NCI-H748 (cell line): Measurements from ENCODE around the gene COL8A2.
A peak's percentile ranks its signal among the peaks of the same experiment; 100 is the strongest.

Source experiments
- DNase-seq: peaks from one replicate; lab custom pipeline; 2025; ENCODE audit not compliant: unreplicated experiment; lab: John Stamatoyannopoulos, UW

Gene COL8A2

DNA sequence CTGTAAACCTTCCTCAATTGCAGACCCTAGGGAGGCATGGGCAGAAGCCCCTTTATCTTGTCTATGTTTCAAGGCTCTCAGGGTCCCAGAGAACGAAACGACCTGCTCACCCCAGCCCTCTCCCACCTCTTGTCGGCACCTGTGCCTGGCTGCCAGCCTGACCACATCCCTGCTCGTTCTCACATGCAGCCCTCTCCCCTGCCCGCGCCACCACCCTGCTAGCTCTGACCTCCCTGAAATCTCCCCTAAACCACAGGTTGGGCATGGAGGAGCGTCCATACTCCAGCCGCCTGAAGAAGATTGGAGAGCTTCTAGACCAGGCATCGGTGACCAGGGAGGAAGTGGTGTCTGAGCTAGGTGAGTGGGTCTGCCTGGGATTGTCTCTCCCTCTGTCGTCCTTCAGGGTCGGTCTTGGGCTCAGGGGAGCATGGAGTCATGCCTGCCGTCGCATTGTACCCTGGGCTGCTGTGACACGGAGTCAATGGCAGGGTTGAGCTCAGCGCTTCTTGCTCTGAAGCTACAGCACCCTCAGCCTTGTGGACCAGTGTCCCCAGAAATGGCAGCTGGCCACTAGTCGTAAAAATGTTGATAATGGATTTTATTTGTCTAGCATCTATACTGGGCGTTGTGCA, 32.7 kb downstream of the COL8A2 start:
- no peak for DNase-seq

DNA sequence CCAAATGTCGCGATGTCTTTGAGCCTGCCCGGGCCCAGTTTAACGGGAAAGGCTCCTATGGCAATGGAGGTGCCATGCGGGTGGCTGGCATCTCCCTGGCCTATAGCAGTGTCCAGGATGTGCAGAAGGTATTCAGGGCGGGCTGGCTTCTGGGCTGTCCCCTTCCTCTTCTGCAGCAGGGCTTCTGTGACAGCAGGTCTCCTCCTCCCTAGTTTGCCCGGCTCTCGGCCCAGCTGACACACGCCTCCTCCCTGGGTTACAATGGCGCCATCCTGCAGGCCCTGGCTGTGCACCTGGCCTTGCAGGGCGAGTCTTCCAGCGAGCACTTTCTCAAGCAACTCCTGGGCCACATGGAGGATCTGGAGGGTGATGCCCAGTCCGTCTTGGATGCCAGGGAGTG, 33.3 kb downstream of the COL8A2 start:
- DNase-seq = no peak

DNA sequence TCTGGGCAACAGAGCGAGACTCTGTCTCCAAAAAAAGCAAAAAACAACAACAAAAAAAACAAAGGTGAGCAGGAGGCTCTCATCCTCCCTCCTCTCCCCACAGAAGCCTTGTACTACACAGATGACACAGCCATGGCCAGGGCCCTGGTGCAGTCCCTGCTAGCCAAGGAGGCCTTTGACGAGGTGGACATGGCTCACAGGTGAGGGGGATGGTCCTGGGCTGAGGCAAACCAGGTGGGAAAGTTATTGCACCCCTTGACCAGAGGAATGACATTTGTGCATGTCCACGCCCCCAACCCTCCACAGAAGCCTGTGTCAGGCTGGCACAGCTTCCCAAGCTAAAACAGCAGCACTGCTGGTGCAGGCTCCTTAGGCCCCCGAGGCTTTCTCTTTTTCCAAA, 33.9 kb downstream of the COL8A2 start:
- no peak for DNase-seq

DNA sequence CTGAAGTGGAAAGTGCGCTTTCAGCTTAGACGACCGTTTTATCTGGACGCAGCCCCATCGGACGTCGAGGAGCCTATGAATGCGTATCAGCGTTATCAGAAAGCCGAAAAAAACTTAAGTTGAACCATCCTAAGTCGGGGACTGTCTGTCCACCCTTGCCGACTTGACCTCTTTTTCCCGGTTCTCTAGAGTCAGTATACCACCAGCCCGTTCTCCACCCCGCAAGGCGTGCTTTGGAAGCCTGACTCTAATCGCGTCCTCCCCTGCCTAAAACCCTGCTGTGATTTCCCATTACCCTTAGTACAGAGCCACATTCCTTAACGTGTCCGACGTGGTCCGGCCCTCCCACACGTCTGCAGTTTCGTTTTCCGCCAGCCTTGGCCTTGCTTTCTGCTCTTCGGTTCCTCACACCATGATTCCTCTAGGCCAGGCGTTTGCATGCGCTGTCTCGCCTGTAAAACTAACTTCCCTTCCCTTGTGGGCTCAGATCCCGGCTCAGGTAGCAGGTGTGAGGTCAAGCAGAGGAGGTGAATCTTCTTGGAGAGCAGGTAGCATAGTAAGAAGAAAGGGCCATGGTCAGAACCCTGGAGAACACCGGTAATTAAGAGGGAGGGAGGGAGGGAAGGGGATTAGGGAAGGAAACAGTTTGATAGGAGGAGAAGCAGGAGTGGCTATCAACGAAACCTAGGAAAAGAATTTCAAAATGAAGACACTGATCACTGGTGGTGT, 35.5 kb downstream of the COL8A2 start:
- peak; percentile 26 for DNase-seq

DNA sequence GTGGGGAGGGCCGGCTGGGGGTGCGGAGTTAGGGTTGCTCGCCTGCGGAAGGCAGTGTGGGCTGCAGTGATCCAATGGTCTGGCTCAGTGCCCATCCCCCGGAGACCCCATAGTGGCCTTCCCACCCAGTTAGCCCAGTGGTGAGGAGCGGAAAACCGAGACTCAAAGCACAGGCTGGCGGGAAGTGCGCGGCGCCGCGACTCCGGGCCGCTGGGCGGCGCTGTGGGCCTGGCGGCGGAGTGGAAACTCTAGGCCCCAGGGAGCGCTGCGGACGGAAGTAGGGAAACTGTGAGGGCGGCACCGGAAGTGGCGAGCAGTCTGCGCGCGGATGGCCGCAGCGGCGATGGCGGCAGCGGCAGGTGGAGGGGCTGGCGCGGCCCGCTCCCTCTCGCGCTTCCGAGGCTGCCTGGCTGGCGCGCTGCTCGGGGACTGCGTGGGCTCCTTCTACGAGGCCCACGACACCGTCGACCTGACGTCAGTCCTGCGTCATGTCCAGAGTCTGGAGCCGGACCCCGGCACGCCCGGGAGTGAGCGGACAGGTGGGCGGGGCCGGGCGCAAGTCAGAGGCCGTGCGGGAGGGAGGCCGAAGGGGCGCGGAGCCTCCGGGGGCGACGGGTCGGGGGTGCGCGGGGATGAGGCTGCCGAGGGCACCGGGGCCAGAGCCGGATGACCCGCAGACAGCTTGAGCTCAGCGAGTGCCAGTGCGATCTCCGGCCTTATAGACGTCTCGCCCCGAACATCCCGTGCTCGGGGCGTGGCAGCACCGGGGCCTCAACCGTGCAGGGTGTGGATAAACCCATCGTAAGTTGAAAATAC, 36.2 kb downstream of the COL8A2 start, which contains the start of gene ADPRS:
Gene ADPRS (plus strand): TSS at position 316 of the 816 bp plus-strand sequence. CDS start 13 bp downstream, at position 329.
- DNase-seq = peak; percentile 86

DNA sequence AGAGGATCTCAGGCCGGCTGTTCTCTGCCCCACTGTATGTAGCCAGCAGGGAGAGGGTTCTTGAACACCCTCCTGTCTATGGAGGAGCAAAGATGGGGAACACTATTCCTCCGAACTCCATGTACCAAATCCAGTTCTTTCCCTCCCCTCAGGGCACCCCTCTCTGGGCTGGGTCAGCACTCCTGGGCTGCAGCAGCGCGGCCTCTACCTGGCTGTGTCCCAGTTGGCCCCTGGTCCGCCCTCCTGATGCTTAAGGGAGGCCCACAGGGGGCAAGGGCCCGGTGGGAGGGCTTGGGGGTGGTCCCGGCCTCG, 36.8 kb downstream of the COL8A2 start:
- no peak for DNase-seq

DNA sequence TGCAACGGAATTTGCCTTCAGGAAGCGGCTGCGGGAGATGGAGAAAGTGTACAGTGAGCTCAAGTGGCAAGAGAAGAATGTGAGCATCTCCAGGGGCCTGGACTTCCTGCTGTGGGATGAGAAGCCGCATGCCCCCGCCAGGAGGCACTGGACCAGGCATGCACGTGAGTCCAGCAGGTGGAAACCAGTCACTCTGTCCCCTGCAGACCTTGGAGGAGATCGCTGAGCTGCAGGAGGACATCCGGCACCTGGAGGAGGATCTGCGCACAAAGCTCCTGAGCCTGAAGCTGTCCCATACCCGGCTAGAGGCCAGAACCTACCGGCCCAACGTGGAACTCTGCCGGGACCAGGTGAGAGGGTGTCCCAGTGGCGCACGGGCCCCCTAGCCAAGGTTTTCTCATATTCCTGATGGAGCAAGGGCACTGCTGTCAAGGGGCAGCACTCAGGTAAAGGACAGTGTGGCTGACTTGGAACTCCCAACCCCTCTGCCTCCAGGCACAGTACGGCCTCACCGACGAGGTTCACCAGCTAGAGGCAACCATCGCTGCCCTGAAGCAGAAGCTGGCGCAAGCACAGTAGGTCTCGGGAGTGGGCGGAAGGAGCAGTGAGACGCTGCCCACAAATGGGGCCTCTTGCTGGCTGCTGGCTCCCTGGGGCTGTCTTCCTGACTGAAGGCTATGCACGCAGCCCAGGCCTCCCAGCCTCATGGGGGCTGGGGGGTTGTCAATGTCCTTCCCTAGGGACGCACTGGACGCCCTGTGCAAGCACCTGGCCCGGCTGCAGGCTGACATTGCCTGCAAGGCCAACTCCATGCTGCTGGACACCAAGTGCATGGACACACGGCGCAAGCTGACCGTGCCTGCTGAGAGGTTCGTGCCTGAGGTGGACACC, 37.5 kb downstream of the COL8A2 start:
- no peak for DNase-seq

DNA sequence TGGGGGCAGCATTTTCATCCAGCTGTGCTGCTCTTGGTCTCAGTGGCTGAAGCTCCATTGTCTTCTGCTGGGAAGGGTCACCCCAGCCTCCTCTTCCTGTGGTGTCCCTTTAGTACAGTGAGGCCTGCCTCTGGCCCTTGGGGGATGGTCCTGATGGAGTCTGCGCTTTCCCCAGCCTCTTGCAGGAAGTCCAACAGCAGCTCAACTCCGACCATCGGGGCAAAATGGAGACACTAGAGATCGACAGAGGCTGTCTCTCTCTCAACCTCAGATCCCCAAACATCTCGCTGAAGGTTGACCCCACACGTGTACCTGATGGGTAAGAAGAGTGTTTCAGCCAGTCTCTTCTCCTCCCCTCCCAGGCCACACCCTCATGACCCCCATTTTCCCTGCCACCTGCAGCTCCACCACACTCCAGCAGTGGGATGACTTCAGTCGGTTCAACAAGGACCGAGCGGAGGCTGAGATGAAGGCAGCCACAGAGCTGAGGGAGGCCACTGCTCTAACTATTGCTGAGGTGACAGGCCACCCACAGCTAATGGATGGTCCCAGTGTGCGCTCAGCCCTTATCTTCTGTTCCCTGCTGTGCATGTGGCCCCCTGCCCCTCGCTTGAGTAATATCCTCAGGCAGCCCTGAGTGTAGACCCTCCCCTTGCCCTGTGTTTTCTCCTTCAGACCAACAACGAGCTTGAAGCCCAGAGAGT, 38.3 kb downstream of the COL8A2 start:
- DNase-seq = no peak

DNA sequence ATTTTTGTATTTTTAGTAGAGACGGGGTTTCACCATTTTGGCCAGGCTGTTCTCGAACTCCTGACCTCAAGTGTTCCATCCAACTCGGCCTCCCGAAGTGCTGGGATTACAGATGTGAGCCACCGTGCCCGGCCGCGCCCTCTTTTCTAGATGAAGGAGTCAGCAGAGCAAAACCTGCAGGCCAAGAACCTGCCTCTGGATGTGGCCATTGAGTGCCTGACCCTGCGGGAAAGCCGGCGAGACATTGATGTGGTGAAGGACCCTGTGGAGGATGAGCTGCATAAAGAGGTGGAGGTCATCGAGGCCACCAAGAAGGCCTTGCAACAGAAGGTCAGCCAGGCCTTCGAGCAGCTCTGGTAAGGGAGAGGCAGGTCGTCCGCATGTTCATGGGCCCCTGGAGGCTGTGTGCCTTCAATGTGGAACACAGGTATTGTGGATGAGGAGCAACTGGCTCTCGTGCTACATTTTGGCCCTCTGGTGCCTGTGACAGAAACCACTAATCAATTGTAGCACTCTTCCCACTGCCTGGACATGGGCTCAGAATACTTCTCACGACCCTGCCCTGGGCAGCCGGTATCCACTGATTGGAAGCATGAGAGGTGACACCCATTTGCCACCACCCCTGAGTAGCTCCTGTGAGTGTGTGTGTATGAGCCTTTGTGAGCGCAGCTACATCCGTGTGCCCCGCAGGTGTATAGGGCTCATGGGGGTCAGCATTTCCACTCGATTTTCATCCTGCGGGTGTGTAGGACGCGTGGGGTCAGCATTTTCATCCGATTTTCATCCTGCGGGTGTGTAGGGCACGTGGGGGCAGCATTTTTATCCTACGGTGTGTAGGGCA, 39.1 kb downstream of the COL8A2 start:
- DNase-seq = no peak

DNA sequence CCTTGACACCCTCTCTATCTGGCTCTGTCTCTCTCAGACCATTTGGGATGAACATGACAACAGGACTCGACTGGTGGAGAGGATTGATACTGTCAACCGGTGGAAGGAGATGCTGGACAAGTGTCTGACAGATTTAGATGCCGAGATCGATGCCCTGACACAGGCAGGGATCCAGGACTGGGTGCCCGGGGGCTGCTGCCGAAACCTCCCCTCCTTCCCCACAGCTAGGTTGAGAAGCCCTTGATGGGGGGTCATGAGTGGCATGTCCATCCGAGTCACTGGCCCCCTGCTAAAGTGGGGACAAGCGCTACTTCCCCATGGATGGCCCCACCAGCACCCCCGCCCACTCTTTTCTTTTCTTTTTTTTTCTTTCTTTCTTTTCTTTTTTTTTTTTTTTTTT, 39.9 kb downstream of the COL8A2 start:
- no peak for DNase-seq

DNA sequence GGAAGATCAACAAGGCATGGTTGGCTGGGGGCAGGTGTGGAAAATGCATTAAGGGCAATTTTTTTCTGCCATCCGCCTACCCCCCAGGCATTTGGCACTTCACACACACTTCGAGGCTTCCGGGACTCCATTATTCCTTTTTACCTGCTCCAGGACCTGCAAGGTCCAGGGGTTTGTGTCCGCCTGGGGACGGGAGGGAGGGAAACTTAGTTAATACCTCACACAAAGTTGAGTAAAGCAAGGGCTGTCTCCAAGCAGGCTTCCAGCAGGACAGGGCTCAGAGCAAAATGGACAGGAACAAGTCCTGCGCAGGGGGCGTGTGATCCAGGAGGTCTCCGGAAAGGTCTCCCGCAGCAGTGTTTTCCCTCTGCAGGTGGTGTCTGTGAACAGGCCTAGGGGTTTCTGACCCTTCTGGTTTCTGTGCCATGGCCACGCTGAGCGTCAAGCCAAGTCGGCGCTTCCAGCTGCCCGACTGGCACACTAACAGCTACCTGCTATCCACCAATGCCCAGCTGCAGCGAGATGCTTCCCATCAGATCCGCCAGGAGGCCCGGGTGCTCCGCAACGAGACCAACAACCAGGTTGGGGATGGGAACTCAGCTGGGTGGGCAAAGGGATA, 40.4 kb downstream of the COL8A2 start:
- peak; percentile 34 for DNase-seq

DNA sequence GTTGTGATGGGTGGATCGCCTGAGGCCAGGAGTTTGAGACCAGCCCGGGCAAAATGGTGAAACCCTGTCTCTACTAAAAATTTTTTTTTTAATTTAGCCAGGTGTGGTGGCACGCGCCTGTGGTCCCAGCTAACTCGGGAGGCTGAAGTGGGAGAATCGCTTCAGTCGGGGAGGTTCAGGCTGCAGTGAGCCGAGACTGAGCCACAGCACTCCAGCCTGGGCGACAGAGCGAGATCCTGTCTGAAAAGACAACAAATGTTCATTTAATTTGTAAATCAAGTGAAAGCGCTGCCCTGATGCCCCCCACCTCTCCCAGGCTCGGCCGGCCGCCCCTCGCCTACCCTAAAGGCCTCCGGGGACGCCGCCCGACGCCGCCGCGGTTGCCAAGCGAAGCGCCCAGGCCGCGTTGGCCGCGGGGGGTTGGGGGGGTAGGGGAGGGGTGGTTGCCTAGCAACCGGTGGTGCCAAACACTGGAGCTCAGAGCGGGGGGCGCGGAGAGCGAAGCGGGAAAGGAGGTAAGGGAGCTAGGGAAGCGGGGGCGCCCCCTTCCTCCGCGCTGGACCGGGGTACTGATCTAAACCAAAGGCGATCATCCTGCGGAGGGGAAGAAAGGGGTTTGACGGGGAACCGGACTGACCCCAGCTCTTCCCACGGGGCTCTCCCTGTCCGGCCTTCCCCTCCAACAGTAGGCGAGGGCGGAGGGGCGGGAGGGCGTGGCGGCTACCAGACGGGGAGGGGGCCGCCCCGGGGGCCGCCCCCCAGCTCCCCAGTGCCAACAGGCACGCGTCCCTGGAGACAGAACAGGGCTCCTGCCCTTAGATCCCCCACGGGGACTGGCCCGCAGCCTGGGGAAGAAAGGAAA, 41.2 kb downstream of the COL8A2 start, which contains the start of gene TEKT2:
Gene TEKT2 (plus strand): TSS at position 460 of the 862 bp plus-strand sequence. CDS start 828 bp downstream, outside the sequence.
- DNase-seq = peak; percentile 85

DNA sequence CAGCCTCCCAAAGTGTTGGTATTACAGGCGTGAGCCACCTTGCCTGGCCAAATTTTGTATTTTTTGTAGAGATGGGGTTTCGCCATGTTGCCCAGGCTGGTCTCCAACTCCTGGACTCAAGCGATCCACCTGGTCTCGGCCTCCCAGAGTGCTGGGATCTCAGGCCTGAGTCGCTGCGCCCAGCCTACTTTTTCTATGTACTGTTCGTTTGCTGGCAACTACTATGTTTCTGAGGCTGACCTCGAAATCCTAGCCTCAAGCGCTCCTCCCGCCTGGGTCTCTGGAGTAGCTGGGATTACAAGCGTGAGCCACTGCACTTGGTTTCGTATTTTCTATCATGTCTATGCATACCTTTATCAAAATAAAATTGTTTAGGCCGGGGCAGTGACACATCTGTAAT, 41.8 kb downstream of the COL8A2 start:
- no peak for DNase-seq

DNA sequence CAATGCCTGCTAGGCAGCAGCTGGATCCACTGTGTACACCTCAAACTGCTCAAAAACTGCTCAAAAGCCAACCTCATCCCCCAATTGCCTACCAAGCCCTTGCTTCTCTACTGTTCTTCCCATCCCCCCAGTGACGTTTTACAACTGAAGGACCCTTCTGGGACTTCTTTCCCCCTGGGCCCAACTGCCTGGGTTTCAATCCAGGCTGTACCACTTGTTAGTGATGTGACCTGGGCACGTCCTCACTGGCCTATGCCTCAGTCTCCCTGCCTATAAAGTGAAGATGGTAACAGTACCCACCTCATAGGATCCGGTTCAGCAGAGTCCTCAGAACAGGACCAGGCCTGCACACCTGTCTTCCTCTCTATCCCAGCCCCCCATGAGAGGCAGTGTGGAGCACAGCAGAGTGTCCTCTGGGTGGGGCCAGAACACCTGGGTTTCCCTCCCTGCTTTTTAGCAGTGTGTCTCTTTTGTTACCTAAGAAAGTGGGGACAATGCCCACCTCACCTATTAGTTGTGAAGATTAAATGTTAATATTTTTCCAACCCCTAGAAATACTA, 43.0 kb downstream of the COL8A2 start:
- DNase-seq = no peak

DNA sequence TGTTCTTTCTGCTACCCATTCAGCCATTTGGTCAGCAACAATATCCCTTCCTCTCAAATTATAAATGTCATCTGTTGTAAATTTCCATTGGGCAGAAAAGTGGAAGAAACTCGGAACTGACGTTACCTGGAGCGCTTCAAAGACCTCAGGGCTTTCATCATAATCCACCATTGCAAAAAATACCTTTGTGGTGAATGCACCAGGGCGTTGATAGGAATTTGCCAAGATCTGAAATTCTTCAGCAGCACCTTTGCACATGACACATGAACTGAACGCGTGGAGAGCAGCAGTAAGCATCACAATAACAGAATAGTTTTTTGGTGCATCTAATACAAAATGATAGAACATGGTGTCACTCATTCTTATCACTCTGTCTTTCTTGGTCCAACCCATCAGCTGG, 44.2 kb downstream of the COL8A2 start:
- DNase-seq = no peak

DNA sequence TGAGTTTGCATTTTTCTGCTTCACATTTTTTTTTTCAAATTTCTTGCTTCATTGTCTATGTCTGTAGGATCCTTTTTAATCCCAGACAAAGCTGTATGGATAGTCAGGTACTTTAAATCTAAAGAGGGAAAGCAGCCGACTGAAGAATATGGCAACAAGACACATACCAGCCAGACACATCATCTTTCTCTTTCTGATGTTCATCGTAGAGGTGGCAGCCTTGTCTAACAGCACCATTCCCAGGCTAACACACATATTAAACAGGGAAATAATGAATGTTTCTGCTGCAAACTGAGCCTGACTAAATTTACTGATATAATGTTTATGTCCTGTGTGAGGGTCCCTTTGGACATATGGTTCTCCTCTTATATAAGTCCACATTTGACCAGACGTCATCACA, 44.8 kb downstream of the COL8A2 start:
- DNase-seq = no peak

DNA sequence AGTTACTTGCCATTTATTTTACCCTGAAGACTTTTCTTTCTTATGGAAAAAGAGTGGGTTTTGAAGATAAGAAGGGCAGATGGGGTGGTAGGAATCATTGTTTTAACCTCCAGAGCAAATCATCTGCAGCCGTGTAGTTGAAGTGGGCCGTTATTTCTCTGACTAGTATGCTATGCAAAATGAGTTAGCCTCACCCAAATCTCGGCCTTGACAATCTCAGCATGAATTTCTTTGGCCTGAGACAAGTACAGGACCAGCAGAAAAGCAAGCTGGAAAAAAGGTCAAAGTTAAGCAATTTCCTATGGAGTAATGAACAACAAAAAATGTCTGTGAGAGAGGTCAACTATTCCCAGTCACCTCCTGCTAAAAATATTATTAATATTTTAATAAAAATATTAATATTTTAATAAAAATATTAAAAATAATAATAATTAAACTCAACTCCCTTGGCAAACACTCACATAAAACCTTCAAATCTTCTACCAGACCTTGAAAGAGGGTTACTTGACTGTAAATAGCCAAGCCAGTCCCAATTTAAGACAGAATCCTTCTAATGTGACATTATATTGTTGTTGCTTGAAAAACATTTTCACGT, 47.9 kb downstream of the COL8A2 start:
- no peak for DNase-seq
